ENCODE data around the gene MFN2. TPM values are rescaled to one million over a fixed set of nuclear protein-coding genes. Genes with fewer than 3 reads are reported as not detected.

MFN2 gene
- total and polyA plus RNA-seq, 2 experiments from 2014 or later = 48.0 to 57.9 TPM

- H3K9me3 ChIP-seq (ENCODE audit: low read depth) = no peaks in the 10 kb centered on the region
- 94 to 95% methylated on average over 3 of the region's 3 CpGs for WGBS, 2 experiments (ENCODE audit: low coverage in 1 of 2, low lambda C conversion rate in 2 of 2, missing lambda C conversion rate in 2 of 2)
- H3F3A ChIP-seq (ENCODE audit: insufficient read depth) = no peaks in the 10 kb centered on the region
- no peaks in the 10 kb centered on the region for H3K36me3 ChIP-seq (ENCODE audit: low read depth)
- H3K4me2 ChIP-seq (ENCODE audit: unreplicated experiment) = no peak overlapping the region
- H3K9ac ChIP-seq = no peak overlapping the region
- no peak for DNase-seq
- in situ Hi-C loops (cut with MboI) = no loop called here
- H4K20me1 ChIP-seq (ENCODE audit: insufficient read depth) = no peaks in the 10 kb centered on the region
- H3K27me3 ChIP-seq (replicated peaks; ENCODE audit: insufficient read depth) = peaks cover 36% of the 10 kb centered on the region
- no peak overlapping the region for H3K27ac ChIP-seq
- H2AFZ ChIP-seq = no peak overlapping the region
- TF ChIP-seq EZH2phosphoT487 (IDR thresholded peaks at IDR 0.05; ENCODE audit: insufficient read depth, low read depth) = no peak
- no peak for TF ChIP-seq EZH2 (IDR thresholded peaks at IDR 0.05; ENCODE audit: insufficient read depth, poor library complexity, severe bottlenecking)
- H3K4me1 ChIP-seq (ENCODE audit: insufficient read depth) = peaks cover 10% of the 10 kb centered on the region; the same call in 1 of the 2 replicates
- no peaks in the 10 kb centered on the region for H3K9me2 ChIP-seq (ENCODE audit: insufficient read depth)
- no peaks in the 10 kb centered on the region for H3K79me2 ChIP-seq (ENCODE audit: insufficient read depth)
- no peak overlapping the region for H3K4me3 ChIP-seq
Observed at GRCh38 chr1:12060500-12060899, 80.3 kb downstream of the MFN2 start.

Small RNAs within 50 kb of the gene (microRNA-seq; reads per million reads assigned to microRNA genes)
- not detected for gene MIR6729 (ENCODE audit: borderline number of aligned reads)

Small RNAs within 50 kb of the gene (small RNA-seq; reads per million reads assigned to genes)
- gene AL096840.1 (ENCODE audit: low read depth, low replicate concordance) (not detected), gene MIR6729 (ENCODE audit: low read depth, low replicate concordance) (not detected), gene RF00019 (ENCODE audit: low read depth, low replicate concordance) (not detected), gene RN7SL649P (ENCODE audit: low read depth, low replicate concordance) (not detected)

Other genes with a start within 250 kb of the MFN2 start
- gene AGTRAP, start 244.3 kb upstream of the MFN2 start, total RNA-seq (2014; rRNA removed; shearing (Covaris generic)) = 86.8 and 113 TPM in 2 replicates
- gene AGTRAP, start 244.3 kb upstream of the MFN2 start, polyA plus RNA-seq (2016; fragmentation: Nextera tagmentation; extraction: Ambion mirVana) = 121 TPM in 2 replicates
- not detected in 2 replicates for gene C1orf167, start 218.3 kb upstream of the MFN2 start, total RNA-seq (2014; rRNA removed; shearing (Covaris generic))
- 0.43 TPM in 1 of 2 replicates, not detected in the other for gene C1orf167, start 218.3 kb upstream of the MFN2 start, polyA plus RNA-seq (2016; fragmentation: Nextera tagmentation; extraction: Ambion mirVana)
- 6.6 and 16.1 TPM in 2 replicates for gene MTHFR, start 174.5 kb upstream of the MFN2 start, total RNA-seq (2014; rRNA removed; shearing (Covaris generic))
- 5.1 and 6.5 TPM in 2 replicates for gene MTHFR, start 174.5 kb upstream of the MFN2 start, polyA plus RNA-seq (2016; fragmentation: Nextera tagmentation; extraction: Ambion mirVana)
- gene CLCN6, start 174.3 kb upstream of the MFN2 start, total RNA-seq (2014; rRNA removed; shearing (Covaris generic)) = 4.3 and 5.4 TPM in 2 replicates
- gene CLCN6, start 174.3 kb upstream of the MFN2 start, polyA plus RNA-seq (2016; fragmentation: Nextera tagmentation; extraction: Ambion mirVana) = 4.4 and 4.9 TPM in 2 replicates
- gene NPPA, start 132.7 kb upstream of the MFN2 start, total RNA-seq (2014; rRNA removed; shearing (Covaris generic)) = not detected in 2 replicates
- gene NPPA, start 132.7 kb upstream of the MFN2 start, polyA plus RNA-seq (2016; fragmentation: Nextera tagmentation; extraction: Ambion mirVana) = not detected in 2 replicates
- gene NPPB, start 121.5 kb upstream of the MFN2 start, total RNA-seq (2014; rRNA removed; shearing (Covaris generic)) = not detected in 2 replicates
- gene NPPB, start 121.5 kb upstream of the MFN2 start, polyA plus RNA-seq (2016; fragmentation: Nextera tagmentation; extraction: Ambion mirVana) = not detected in 2 replicates
- gene KIAA2013, start 54.0 kb upstream of the MFN2 start, total RNA-seq (2014; rRNA removed; shearing (Covaris generic)) = 100 and 116 TPM in 2 replicates
- 10.5 and 10.7 TPM in 2 replicates for gene KIAA2013, start 54.0 kb upstream of the MFN2 start, polyA plus RNA-seq (2016; fragmentation: Nextera tagmentation; extraction: Ambion mirVana)
- 633 and 640 TPM in 2 replicates for gene PLOD1, start 45.7 kb upstream of the MFN2 start, total RNA-seq (2014; rRNA removed; shearing (Covaris generic))
- gene PLOD1, start 45.7 kb upstream of the MFN2 start, polyA plus RNA-seq (2016; fragmentation: Nextera tagmentation; extraction: Ambion mirVana) = 443 and 482 TPM in 2 replicates
- gene MIIP, start 39.1 kb downstream of the MFN2 start, total RNA-seq (2014; rRNA removed; shearing (Covaris generic)) = 21.8 and 26.8 TPM in 2 replicates
- gene MIIP, start 39.1 kb downstream of the MFN2 start, polyA plus RNA-seq (2016; fragmentation: Nextera tagmentation; extraction: Ambion mirVana) = 19.4 and 23.0 TPM in 2 replicates
- gene TNFRSF8, start 82.9 kb downstream of the MFN2 start, total RNA-seq (2014; rRNA removed; shearing (Covaris generic)) = not detected in 2 replicates
- 0.14 and 0.23 TPM in 2 replicates for gene TNFRSF8, start 82.9 kb downstream of the MFN2 start, polyA plus RNA-seq (2016; fragmentation: Nextera tagmentation; extraction: Ambion mirVana)
- 0.25 and 2.9 TPM in 2 replicates for gene TNFRSF1B, start 186.5 kb downstream of the MFN2 start, total RNA-seq (2014; rRNA removed; shearing (Covaris generic))
- 1.1 and 1.3 TPM in 2 replicates for gene TNFRSF1B, start 186.5 kb downstream of the MFN2 start, polyA plus RNA-seq (2016; fragmentation: Nextera tagmentation; extraction: Ambion mirVana)
- gene VPS13D, start 249.6 kb downstream of the MFN2 start, total RNA-seq (2014; rRNA removed; shearing (Covaris generic)) = 16.4 and 18.7 TPM in 2 replicates
- gene VPS13D, start 249.6 kb downstream of the MFN2 start, polyA plus RNA-seq (2016; fragmentation: Nextera tagmentation; extraction: Ambion mirVana) = 5.6 and 6.8 TPM in 2 replicates

Data from GM23248 (cell line).